Measurements from ENCODE around the gene UPP2.
A peak's percentile ranks its signal among the peaks of the same experiment; 100 is the strongest.

UPP2 gene

DNA sequence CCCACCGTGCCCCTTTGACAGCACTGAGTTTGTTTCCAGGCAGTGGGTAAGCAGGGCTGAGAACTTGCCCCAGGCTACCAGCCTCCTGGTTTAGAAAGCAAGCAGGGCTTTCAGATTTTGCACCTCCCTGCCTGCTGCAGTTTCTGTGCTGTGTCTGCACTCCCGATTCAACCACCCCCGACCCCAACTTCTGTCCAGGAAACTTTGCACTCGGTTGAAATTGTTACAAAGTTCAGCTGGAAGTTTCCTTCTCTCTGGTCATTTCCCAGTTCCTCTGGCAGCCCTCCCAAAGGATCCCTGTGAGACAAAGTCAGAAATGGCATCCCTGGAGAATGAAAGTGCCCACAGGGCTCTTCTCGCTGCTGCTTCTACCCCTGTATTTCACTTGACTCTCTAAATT lies 12.4 kb upstream of the UPP2 start:
- no CpG with 5 or more reads among the region's 5 CpGs for WGBS (ENCODE audit: extremely low coverage, insufficient coverage, low lambda C conversion rate)
- Histone ChIP-seq H3K4me2 (ENCODE audit: low read length) (no peak overlapping the region), H2BK5ac (ENCODE audit: low read length) (no peak overlapping the region), H2BK120ac (ENCODE audit: low read depth, low read length) (no peak overlapping the region), H3K23ac (ENCODE audit: low read length) (no peak overlapping the region), H3K27ac (ENCODE audit: low read depth, low read length) (no peak overlapping the region), H3K36me3 (ENCODE audit: control insufficient read depth, insufficient read depth, low read length) (no peaks in the 10 kb centered on the region), H2BK15ac (replicated peaks; ENCODE audit: low read depth) (no peak overlapping the region), H4K5ac (ENCODE audit: low read length) (no peak overlapping the region), H3K4me3 (ENCODE audit: low read length) (no peak overlapping the region), H3K79me1 (ENCODE audit: low read length) (no peaks in the 10 kb centered on the region), H3K4ac (ENCODE audit: low read depth, low read length) (no peak overlapping the region), H3K9ac (ENCODE audit: low read length) (no peak overlapping the region), H3K79me2 (ENCODE audit: control insufficient read depth, insufficient read depth, low read length) (no peaks in the 10 kb centered on the region), H3K27me3 (ENCODE audit: insufficient read depth, low read length, poor library complexity) (no peaks in the 10 kb centered on the region), H2AK5ac (ENCODE audit: low read length) (no peak overlapping the region), H3K18ac (ENCODE audit: low read length) (no peak overlapping the region), H3K56ac (ENCODE audit: low read length) (no peak overlapping the region), H3K4me1 (ENCODE audit: control insufficient read depth, low read depth, low read length) (no peaks in the 10 kb centered on the region), H4K8ac (ENCODE audit: low read depth, low read length) (no peak overlapping the region)
- DNase-seq, result no peak

DNA sequence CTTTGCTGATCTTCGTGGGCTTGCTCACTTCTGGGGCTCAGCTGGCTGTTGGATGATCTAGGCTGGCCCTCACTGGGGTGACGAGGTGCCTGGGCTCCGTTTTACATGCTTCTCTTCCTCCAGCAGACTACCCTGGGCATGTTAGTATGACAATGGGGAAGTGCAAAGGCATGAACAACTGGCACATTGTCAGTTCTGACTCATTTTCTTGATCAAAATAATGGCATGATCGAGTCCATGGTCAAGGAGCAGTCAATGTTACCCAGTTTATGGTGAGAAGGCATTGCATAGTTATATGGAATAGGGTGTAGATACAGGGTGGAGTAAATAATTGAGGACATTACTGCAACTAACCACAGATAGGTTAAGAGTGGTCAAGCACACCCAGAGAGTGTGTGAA lies 10.0 kb upstream of the UPP2 start:
- no peaks in the 10 kb centered on the region for H3K4me1 ChIP-seq (ENCODE audit: control insufficient read depth, low read depth, low read length)
- no peak overlapping the region for H3K4ac ChIP-seq (ENCODE audit: low read depth, low read length)
- H2AK5ac ChIP-seq (ENCODE audit: low read length), result no peak overlapping the region
- no peak overlapping the region for H2BK5ac ChIP-seq (ENCODE audit: low read length)
- no peak overlapping the region for H3K23ac ChIP-seq (ENCODE audit: low read length)
- no peaks in the 10 kb centered on the region for H3K27me3 ChIP-seq (ENCODE audit: insufficient read depth, low read length, poor library complexity)
- no peak overlapping the region for H3K9ac ChIP-seq (ENCODE audit: low read length)
- no peak overlapping the region for H2BK15ac ChIP-seq (replicated peaks; ENCODE audit: low read depth)
- DNase-seq, result no peak
- no peak overlapping the region for H2BK120ac ChIP-seq (ENCODE audit: low read depth, low read length)
- no CpG with 5 or more reads among the region's 4 CpGs for WGBS (ENCODE audit: extremely low coverage, insufficient coverage, low lambda C conversion rate)
- no peak overlapping the region for H3K4me2 ChIP-seq (ENCODE audit: low read length)
- H3K79me1 ChIP-seq (ENCODE audit: low read length), result no peaks in the 10 kb centered on the region
- H3K36me3 ChIP-seq (ENCODE audit: control insufficient read depth, insufficient read depth, low read length), result no peaks in the 10 kb centered on the region
- no peaks in the 10 kb centered on the region for H3K79me2 ChIP-seq (ENCODE audit: control insufficient read depth, insufficient read depth, low read length)
- no peak overlapping the region for H3K18ac ChIP-seq (ENCODE audit: low read length)
- no peak overlapping the region for H3K27ac ChIP-seq (ENCODE audit: low read depth, low read length)
- H4K8ac ChIP-seq (ENCODE audit: low read depth, low read length), result no peak overlapping the region
- no peak overlapping the region for H4K5ac ChIP-seq (ENCODE audit: low read length)
- no peak overlapping the region for H3K4me3 ChIP-seq (ENCODE audit: low read length)
- no peak overlapping the region for H3K56ac ChIP-seq (ENCODE audit: low read length)

DNA sequence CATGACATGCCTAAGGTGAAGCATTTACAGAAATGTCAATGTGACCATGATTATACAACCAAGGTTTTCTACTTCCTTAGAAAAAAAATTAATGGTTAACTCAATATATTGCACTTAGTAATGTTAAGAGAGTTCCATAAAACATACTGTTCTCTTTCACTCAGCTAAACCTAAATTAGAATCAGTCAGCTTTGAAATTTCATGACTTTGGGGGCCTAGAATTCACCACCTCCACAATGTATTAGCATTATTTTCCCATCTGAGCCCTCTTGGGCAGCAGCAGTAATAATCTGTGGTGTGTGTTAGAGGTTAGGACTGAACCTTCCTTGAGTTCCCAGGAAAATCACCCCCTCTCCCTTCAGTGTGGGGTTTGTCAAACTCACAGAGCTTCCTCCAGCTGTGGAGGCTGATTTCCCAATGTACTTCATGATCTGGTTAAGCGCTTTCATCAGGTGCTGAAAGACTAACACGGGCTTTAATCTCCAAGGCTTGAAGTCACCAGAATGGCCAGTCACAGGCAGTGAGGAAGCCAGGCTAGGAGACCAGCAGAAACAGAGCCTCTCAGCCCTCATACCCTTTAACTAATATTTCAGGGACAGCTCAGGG lies 7.1 kb upstream of the UPP2 start:
- H3K9ac ChIP-seq (ENCODE audit: low read length), result no peak overlapping the region
- H3K4me3 ChIP-seq (ENCODE audit: low read length), result no peak overlapping the region
- no peak overlapping the region for H3K18ac ChIP-seq (ENCODE audit: low read length)
- DNase-seq, result no peak
- H2BK5ac ChIP-seq (ENCODE audit: low read length), result no peak overlapping the region
- no CpG with 5 or more reads among the region's 2 CpGs for WGBS (ENCODE audit: extremely low coverage, insufficient coverage, low lambda C conversion rate)
- no peaks in the 10 kb centered on the region for H3K36me3 ChIP-seq (ENCODE audit: control insufficient read depth, insufficient read depth, low read length)
- H3K4me1 ChIP-seq (ENCODE audit: control insufficient read depth, low read depth, low read length), result no peaks in the 10 kb centered on the region
- no peaks in the 10 kb centered on the region for H3K27me3 ChIP-seq (ENCODE audit: insufficient read depth, low read length, poor library complexity)
- no peak overlapping the region for H3K23ac ChIP-seq (ENCODE audit: low read length)
- no peak overlapping the region for H2AK5ac ChIP-seq (ENCODE audit: low read length)
- no peak overlapping the region for H3K4ac ChIP-seq (ENCODE audit: low read depth, low read length)
- H3K56ac ChIP-seq (ENCODE audit: low read length), result no peak overlapping the region
- no peak overlapping the region for H3K27ac ChIP-seq (ENCODE audit: low read depth, low read length)
- H3K4me2 ChIP-seq (ENCODE audit: low read length), result no peak overlapping the region
- no peaks in the 10 kb centered on the region for H3K79me1 ChIP-seq (ENCODE audit: low read length)
- no peaks in the 10 kb centered on the region for H3K79me2 ChIP-seq (ENCODE audit: control insufficient read depth, insufficient read depth, low read length)
- H2BK120ac ChIP-seq (ENCODE audit: low read depth, low read length), result peak overlapping the region; percentile 45
- no peak overlapping the region for H4K5ac ChIP-seq (ENCODE audit: low read length)
- H4K8ac ChIP-seq (ENCODE audit: low read depth, low read length), result no peak overlapping the region
- no peak overlapping the region for H2BK15ac ChIP-seq (replicated peaks; ENCODE audit: low read depth)

DNA sequence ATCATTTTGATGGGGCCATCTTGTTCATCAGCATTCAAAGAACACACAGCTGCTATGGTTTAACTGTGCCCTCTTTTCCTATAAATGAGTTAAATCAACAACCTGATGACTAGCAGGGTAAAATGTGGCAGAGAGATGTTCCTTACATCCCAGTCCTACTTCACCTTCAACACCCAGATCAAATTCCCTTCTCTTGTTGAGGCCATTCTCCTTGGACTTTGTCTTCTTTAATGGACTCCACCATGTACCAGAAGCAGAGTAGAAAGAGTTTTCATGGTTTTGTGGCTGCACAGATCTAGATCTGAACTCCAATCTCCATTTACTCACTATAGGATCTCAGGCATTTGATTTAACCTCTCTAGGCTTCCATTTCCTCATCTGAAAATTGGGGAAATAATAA lies 6.4 kb upstream of the UPP2 start:
- no peak overlapping the region for H4K8ac ChIP-seq (ENCODE audit: low read depth, low read length)
- H3K79me1 ChIP-seq (ENCODE audit: low read length), result no peaks in the 10 kb centered on the region
- no peak overlapping the region for H3K18ac ChIP-seq (ENCODE audit: low read length)
- H2AK5ac ChIP-seq (ENCODE audit: low read length), result no peak overlapping the region
- H3K4me3 ChIP-seq (ENCODE audit: low read length), result no peak overlapping the region
- no peak overlapping the region for H3K23ac ChIP-seq (ENCODE audit: low read length)
- H3K27ac ChIP-seq (ENCODE audit: low read depth, low read length), result no peak overlapping the region
- no peak overlapping the region for H2BK5ac ChIP-seq (ENCODE audit: low read length)
- no peak overlapping the region for H3K4ac ChIP-seq (ENCODE audit: low read depth, low read length)
- no peak for DNase-seq
- no peaks in the 10 kb centered on the region for H3K36me3 ChIP-seq (ENCODE audit: control insufficient read depth, insufficient read depth, low read length)
- H3K4me2 ChIP-seq (ENCODE audit: low read length), result no peak overlapping the region
- H2BK15ac ChIP-seq (replicated peaks; ENCODE audit: low read depth), result no peak overlapping the region
- no peak overlapping the region for H3K56ac ChIP-seq (ENCODE audit: low read length)
- H4K5ac ChIP-seq (ENCODE audit: low read length), result no peak overlapping the region
- no peaks in the 10 kb centered on the region for H3K27me3 ChIP-seq (ENCODE audit: insufficient read depth, low read length, poor library complexity)
- H3K4me1 ChIP-seq (ENCODE audit: control insufficient read depth, low read depth, low read length), result no peaks in the 10 kb centered on the region
- no peak overlapping the region for H2BK120ac ChIP-seq (ENCODE audit: low read depth, low read length)
- H3K9ac ChIP-seq (ENCODE audit: low read length), result no peak overlapping the region
- H3K79me2 ChIP-seq (ENCODE audit: control insufficient read depth, insufficient read depth, low read length), result no peaks in the 10 kb centered on the region

DNA sequence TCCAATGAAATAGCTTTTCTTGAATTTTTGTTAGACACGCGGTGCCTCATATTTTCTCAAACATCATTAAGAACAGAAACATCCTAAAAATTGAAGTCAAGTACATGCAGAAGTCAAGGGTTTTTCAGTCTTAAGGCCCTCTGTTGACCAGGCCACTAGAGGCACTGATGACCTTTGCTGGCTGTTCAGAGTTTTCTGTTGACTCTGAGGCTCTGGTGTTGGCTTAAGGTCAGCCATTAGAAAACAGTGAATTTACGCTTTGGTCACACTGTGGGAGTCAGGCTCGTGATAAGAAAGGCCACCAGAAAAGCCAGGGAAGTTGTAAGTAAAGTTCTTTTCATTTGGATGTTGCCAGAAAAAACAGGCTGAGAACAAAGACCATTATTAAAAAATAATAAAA lies 5.8 kb upstream of the UPP2 start:
- no peak overlapping the region for H3K23ac ChIP-seq (ENCODE audit: low read length)
- no peak overlapping the region for H3K4me3 ChIP-seq (ENCODE audit: low read length)
- WGBS (ENCODE audit: extremely low coverage, insufficient coverage, low lambda C conversion rate), result no CpG with 5 or more reads among the region's 4 CpGs
- H4K5ac ChIP-seq (ENCODE audit: low read length), result no peak overlapping the region
- H3K27me3 ChIP-seq (ENCODE audit: insufficient read depth, low read length, poor library complexity), result no peaks in the 10 kb centered on the region
- no peak overlapping the region for H2BK120ac ChIP-seq (ENCODE audit: low read depth, low read length)
- H3K4ac ChIP-seq (ENCODE audit: low read depth, low read length), result no peak overlapping the region
- H2BK15ac ChIP-seq (replicated peaks; ENCODE audit: low read depth), result no peak overlapping the region
- no peak overlapping the region for H3K4me2 ChIP-seq (ENCODE audit: low read length)
- H3K4me1 ChIP-seq (ENCODE audit: control insufficient read depth, low read depth, low read length), result no peaks in the 10 kb centered on the region
- no peak overlapping the region for H3K18ac ChIP-seq (ENCODE audit: low read length)
- H3K79me2 ChIP-seq (ENCODE audit: control insufficient read depth, insufficient read depth, low read length), result no peaks in the 10 kb centered on the region
- no peaks in the 10 kb centered on the region for H3K79me1 ChIP-seq (ENCODE audit: low read length)
- no peak overlapping the region for H3K9ac ChIP-seq (ENCODE audit: low read length)
- H3K56ac ChIP-seq (ENCODE audit: low read length), result no peak overlapping the region
- no peak overlapping the region for H3K27ac ChIP-seq (ENCODE audit: low read depth, low read length)
- H4K8ac ChIP-seq (ENCODE audit: low read depth, low read length), result no peak overlapping the region
- H3K36me3 ChIP-seq (ENCODE audit: control insufficient read depth, insufficient read depth, low read length), result no peaks in the 10 kb centered on the region
- H2AK5ac ChIP-seq (ENCODE audit: low read length), result no peak overlapping the region
- DNase-seq, result peak; percentile 30
- H2BK5ac ChIP-seq (ENCODE audit: low read length), result no peak overlapping the region

DNA sequence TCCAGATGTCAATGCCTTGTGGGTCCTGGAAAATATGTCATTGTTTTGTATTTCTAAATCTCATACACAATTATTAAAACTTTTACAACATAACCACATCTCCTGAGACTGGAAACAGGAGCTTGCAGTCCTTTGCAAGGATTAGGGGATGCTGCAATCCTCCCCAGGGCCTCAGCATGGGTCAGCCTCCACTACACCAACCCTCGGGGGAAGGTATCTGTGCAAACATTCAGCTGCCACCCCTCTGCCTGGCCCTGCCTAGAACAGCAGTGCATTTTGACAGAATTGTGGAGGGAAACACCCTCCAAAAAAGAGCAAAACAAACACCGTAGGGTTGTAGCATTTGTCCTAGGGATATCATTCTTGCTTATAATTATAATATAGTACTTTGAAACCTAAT lies 4.2 kb upstream of the UPP2 start:
- Histone ChIP-seq H2BK5ac (ENCODE audit: low read length) (no peak overlapping the region), H2AK5ac (ENCODE audit: low read length) (no peak overlapping the region), H3K36me3 (ENCODE audit: control insufficient read depth, insufficient read depth, low read length) (no peaks in the 10 kb centered on the region), H3K56ac (ENCODE audit: low read length) (no peak overlapping the region), H3K9ac (ENCODE audit: low read length) (no peak overlapping the region), H3K4ac (ENCODE audit: low read depth, low read length) (no peak overlapping the region), H4K5ac (ENCODE audit: low read length) (no peak overlapping the region), H3K4me1 (ENCODE audit: control insufficient read depth, low read depth, low read length) (no peaks in the 10 kb centered on the region), H3K27ac (ENCODE audit: low read depth, low read length) (no peak overlapping the region), H3K27me3 (ENCODE audit: insufficient read depth, low read length, poor library complexity) (no peaks in the 10 kb centered on the region), H3K79me2 (ENCODE audit: control insufficient read depth, insufficient read depth, low read length) (no peaks in the 10 kb centered on the region), H3K18ac (ENCODE audit: low read length) (no peak overlapping the region), H2BK120ac (ENCODE audit: low read depth, low read length) (no peak overlapping the region), H3K79me1 (ENCODE audit: low read length) (no peaks in the 10 kb centered on the region), H3K23ac (ENCODE audit: low read length) (no peak overlapping the region), H2BK15ac (replicated peaks; ENCODE audit: low read depth) (no peak overlapping the region), H4K8ac (ENCODE audit: low read depth, low read length) (no peak overlapping the region), H3K4me2 (ENCODE audit: low read length) (no peak overlapping the region), H3K4me3 (ENCODE audit: low read length) (no peak overlapping the region)
- no CpG with 5 or more reads among the region's 2 CpGs for WGBS (ENCODE audit: extremely low coverage, insufficient coverage, low lambda C conversion rate)
- peak; percentile 6 for DNase-seq

All from mesendoderm (in vitro differentiated cells).